Endothelial cell of umbilical vein (primary cell): ENCODE measurements around the gene DMD. TPM values are rescaled to one million over a fixed set of nuclear protein-coding genes. Genes with fewer than 3 reads are reported as not detected.

ENCODE experiments used
- BruUV-seq: library from RNA; stranded (reverse); fragments of 400-500 nt; replicated peaks from 2 replicates; lab custom pipeline; 2021; lab: Mats Ljungman, UMichigan
- CTCF ChIA-PET: fragments of 300-600, 350-600 bp; sonication (Branson Sonifier 250); formaldehyde crosslinking; loops from one replicate; lab custom pipeline; 2021; ENCODE audit warnings: antibody characterized with exemption, inconsistent platforms; lab: Charles Lee
- POLR2A ChIA-PET: fragments of 300-600, 350-600 bp; sonication (Branson Sonifier 250); formaldehyde crosslinking; loops from one replicate; lab custom pipeline; 2021; ENCODE audit warnings: antibody characterized with exemption, inconsistent platforms; lab: Charles Lee
- DNase-seq: peaks from one replicate; pipeline ENCODE4 v3.0.0-alpha.2; 2011; ENCODE audit warnings: low read depth, low spot score
- FAIRE-seq: peaks from 2 replicates; lab custom pipeline; 2011; peaks lifted over from hg19 to GRCh38; lab: Jason Lieb, UNC
- H2AFZ ChIP-seq: 2 replicates; pipeline ENCODE4 v1.6.0; 2012; ENCODE audit warnings: low read depth, low read length, control low read depth, inconsistent platforms
- H3K27ac ChIP-seq: 2 replicates; pipeline ENCODE4 v1.5.1; 2011; ENCODE audit warnings: low read depth, mild to moderate bottlenecking, control low read depth, low read length, moderate library complexity; ENCODE audit not compliant: insufficient read depth
- H3K27me3 ChIP-seq, 2 experiments: 2 replicates each; pipeline versions ENCODE4 v1.6.0 to v1.6.1; 2011; ENCODE audit warnings: low read length in 2 of 2, mixed read lengths in 1 of 2; ENCODE audit not compliant: control insufficient read depth in 2 of 2, insufficient read depth in 2 of 2
- H3K36me3 ChIP-seq, 2 experiments: 2 replicates in 1 of 2; 3 replicates in 1 of 2; pipeline ENCODE4 v1.5.1; 2011; ENCODE audit warnings: low read length in 2 of 2, mild to moderate bottlenecking in 1 of 2, moderate library complexity in 1 of 2; ENCODE audit not compliant: control insufficient read depth in 2 of 2, insufficient read depth in 2 of 2; ENCODE audit errors: extremely low read depth in 1 of 2
- H3K4me1 ChIP-seq: 3 replicates; pipeline ENCODE4 v1.5.1; 2011; ENCODE audit warnings: mild to moderate bottlenecking, low read length; ENCODE audit not compliant: control insufficient read depth, insufficient read depth; ENCODE audit errors: extremely low read depth
- H3K4me2 ChIP-seq: 2 replicates; pipeline ENCODE4 v1.6.1; 2011; ENCODE audit warnings: low read length, control low read depth, mixed read lengths; ENCODE audit not compliant: insufficient read depth
- H3K4me3 ChIP-seq, 3 experiments: fragments of 200-600 bp in 1 of 3; sonication (generic), shearing (Covaris generic) in 1 of 3; replicated peaks in 1 of 3; 2 replicates each; pipeline ENCODE4 v1.5.1; 2011 to 2016; ENCODE audit warnings: control low read depth in 3 of 3, low read length in 3 of 3, mild to moderate bottlenecking in 2 of 3, inconsistent platforms in 1 of 3, low read depth in 1 of 3, moderate library complexity in 1 of 3; ENCODE audit not compliant: insufficient read depth in 1 of 3
- H3K79me2 ChIP-seq: 2 replicates; pipeline ENCODE4 v1.6.0; 2012; ENCODE audit warnings: low read length, inconsistent platforms; ENCODE audit not compliant: control insufficient read depth, insufficient read depth
- H3K9ac ChIP-seq: replicated peaks from 2 replicates; pipeline ENCODE3; 2011; ENCODE audit warnings: low read length, control low read depth; ENCODE audit not compliant: insufficient read depth; ENCODE audit errors: extremely low read depth
- H3K9me1 ChIP-seq: replicated peaks from 3 replicates; pipeline ENCODE4 v1.6.0; 2011; ENCODE audit warnings: mild to moderate bottlenecking, low read length; ENCODE audit not compliant: control insufficient read depth, insufficient read depth; ENCODE audit errors: extremely low read depth
- H3K9me3 ChIP-seq: replicated peaks from 2 replicates; pipeline ENCODE4 v1.5.1; 2012; ENCODE audit warnings: low read length, inconsistent platforms; ENCODE audit not compliant: control insufficient read depth, insufficient read depth
- H4K20me1 ChIP-seq: replicated peaks from 2 replicates; pipeline ENCODE3; 2011; ENCODE audit warnings: mild to moderate bottlenecking, low read length; ENCODE audit not compliant: control insufficient read depth, insufficient read depth; ENCODE audit errors: extremely low read depth
- CTCF ChIP-seq, 2 donors: IDR thresholded peaks; 1 replicate in 1 of 2; 2 replicates in 1 of 2; pipeline ENCODE4 v1.5.1; 2011; ENCODE audit warnings: low read length in 2 of 2, mild to moderate bottlenecking in 2 of 2, moderate library complexity in 2 of 2, control low read depth in 1 of 2, inconsistent platforms in 1 of 2, low read depth in 1 of 2; ENCODE audit not compliant: insufficient read depth in 1 of 2; ENCODE audit errors: extremely low read depth in 1 of 2
- FOS ChIP-seq: IDR thresholded peaks from 2 replicates; pipeline ENCODE4 v1.6.1; 2011; ENCODE audit warnings: mild to moderate bottlenecking, low read length, moderate library complexity, borderline replicate concordance; ENCODE audit not compliant: insufficient read depth
- GATA2 ChIP-seq: IDR thresholded peaks from 2 replicates; pipeline ENCODE4 v1.7.0; 2011; ENCODE audit warnings: low read depth, mild to moderate bottlenecking, moderate library complexity, mixed read lengths, low read length; ENCODE audit not compliant: insufficient read length, insufficient read depth
- JUN ChIP-seq: IDR thresholded peaks from 2 replicates; pipeline ENCODE4 v1.6.1; 2011; ENCODE audit warnings: borderline replicate concordance, low read depth; ENCODE audit not compliant: insufficient read length, insufficient read depth
- MAX ChIP-seq: IDR thresholded peaks from 2 replicates; pipeline ENCODE4 v1.6.1; 2011; ENCODE audit not compliant: insufficient read depth, insufficient read length
- MYC ChIP-seq: IDR thresholded peaks from one replicate; pipeline ENCODE4 v1.6.1; 2011; ENCODE audit warnings: mild to moderate bottlenecking, low read depth, low read length
- POLR2A ChIP-seq: IDR thresholded peaks from 2 replicates; pipeline ENCODE4 v1.6.1; 2012; ENCODE audit warnings: low read depth, mild to moderate bottlenecking, control low read depth, low read length
- POLR2AphosphoS5 ChIP-seq: IDR thresholded peaks from 2 replicates; pipeline ENCODE4 v1.6.1; 2012; ENCODE audit warnings: low read depth, mild to moderate bottlenecking, control low read depth, low read length, moderate library complexity; ENCODE audit not compliant: insufficient read depth
- dilution Hi-C: fragments of 300-500 bp; cut with MboI; formaldehyde crosslinking; loops from one replicate; pipeline ENCODE4 v1.15.0; 2019; ENCODE audit warnings: low sequenced_read_pairs; ENCODE audit not compliant: extremely low pct_ligation_motif_present
- intact Hi-C: fragments of 100-400 bp; cut with micrococcal nuclease; formaldehyde crosslinking; loops from one replicate; pipeline ENCODE4 v1.10.0; 2022
- polyA plus RNA-seq, 4 experiments: library from polyadenylated mRNA; depleted of rRNA in 3 of 4; stranded (reverse) in 3 of 4; unstranded in 1 of 4; fragments of >200 nt; gene quantifications; 2 replicates each; pipeline versions ENCODE4 v1.2.1 to v1.2.3, GENCODE V29; 2011 to 2012; ENCODE audit warnings: missing spikeins in 1 of 4
- total RNA-seq: library from RNA; stranded (reverse); gene quantifications from 2 replicates; pipeline ENCODE4 v1.2.3, GENCODE V29; 2021

Gene DMD
- total and polyA plus RNA-seq, 2 donors (not counting 3 experiments of a cell fraction or from before 2014, with no cell fraction given) = 7.3 to 9.0 TPM

GRCh38 chrX:32687379-32687778 is 524.0 kb downstream of the DMD start:
- DNase-seq (no peak), FAIRE-seq (no peak)
- H3K27me3 ChIP-seq = no peaks in the 10 kb centered on the region
- TF ChIP-seq POLR2AphosphoS5 (no peak), MAX (no peak), POLR2A (no peak), MYC (no peak), JUN (no peak), FOS (no peak), GATA2 (no peak), CTCF (IDR thresholded peaks at IDR 0.05; ENCODE audit: extremely low read depth in 1 of 2, insufficient read depth in 1 of 2, low read depth in 1 of 2, low read length in 2 of 2) (no peak)
- H3K9ac ChIP-seq = no peak overlapping the region
- no peaks in the 10 kb centered on the region for H4K20me1 ChIP-seq
- CTCF ChIA-PET = no interaction called here
- H2AFZ ChIP-seq = no peak overlapping the region
- H3K4me3 ChIP-seq = no peak overlapping the region
- BruUV-seq = no TSS peak
- no peaks in the 10 kb centered on the region for H3K79me2 ChIP-seq
- POLR2A ChIA-PET = no interaction called here
- H3K9me3 ChIP-seq = no peaks in the 10 kb centered on the region
- dilution Hi-C loops (no loop called here), intact Hi-C loops (no loop called here)
- no peaks in the 10 kb centered on the region for H3K36me3 ChIP-seq
- no peak overlapping the region for H3K27ac ChIP-seq
- H3K4me2 ChIP-seq = no peak overlapping the region
- H3K4me1 ChIP-seq = no peaks in the 10 kb centered on the region
- no peaks in the 10 kb centered on the region for H3K9me1 ChIP-seq
